Stimulated activated CD4-positive, alpha-beta T cell treated with anti-CD3 and anti-CD28 coated beads, Interleukin-1b, Interleukin-23, amount 100 ng/mL, for 4 hours (primary cell): Measurements from ENCODE around the gene GNMT.
"Not testable (repeated sequence)": the region's sequence is repeated elsewhere in the genome, so short reads cannot be mapped to it uniquely, and the experiment has no call there.

Experiments used
- DNase-seq, 2 donors: peaks; one replicate each; pipeline ENCODE4 v3.0.0-alpha.2; 2020; ENCODE audit warnings: low read depth in 2 of 2

Gene GNMT

GRCh38 chr6:42974919-42975505 is 14.5 kb downstream of the GNMT start:
- no peak for DNase-seq

- DNase-seq = no peak
Measured at GRCh38 chr6:42978487-42978838, 17.9 kb downstream of the GNMT start.

GRCh38 chr6:42978839-42979522 is 18.4 kb downstream of the GNMT start, which contains the start of gene PEX6:
PEX6 (minus strand) TSS chr6:42979181; CDS start chr6:42979150, 31 bp downstream.
- peak; percentile 84 to 89 for DNase-seq

GRCh38 chr6:42979523-42980177 is 19.1 kb downstream of the GNMT start:
- no peak for DNase-seq

GRCh38 chr6:42981836-42982235 is 21.3 kb downstream of the GNMT start:
- DNase-seq = no peak

GRCh38 chr6:42984001-42984923 is 23.7 kb downstream of the GNMT start, which contains the start of gene PPP2R5D:
PPP2R5D (plus strand) TSS chr6:42984570; CDS start chr6:42984678, 108 bp downstream.
- DNase-seq = peak; percentile 87 to 95

- DNase-seq = no peak
Measured at GRCh38 chr6:42984924-42985475, 24.4 kb downstream of the GNMT start.

GRCh38 chr6:42987533-42988451 is 27.2 kb downstream of the GNMT start:
- DNase-seq = no peak

- DNase-seq = no peak
Measured at GRCh38 chr6:42988486-42989020, 28.0 kb downstream of the GNMT start.

GRCh38 chr6:42989923-42990322 is 29.4 kb downstream of the GNMT start:
- no peak for DNase-seq

GRCh38 chr6:42993445-42993844 is 32.9 kb downstream of the GNMT start:
- DNase-seq = no peak

- DNase-seq = no peak
Measured at GRCh38 chr6:42996513-42996912, 36.0 kb downstream of the GNMT start.

- DNase-seq = not testable (repeated sequence)
Measured at GRCh38 chr6:42998205-42998604, 37.7 kb downstream of the GNMT start.

GRCh38 chr6:43001843-43002242 is 41.3 kb downstream of the GNMT start:
- no peak for DNase-seq

- no peak for DNase-seq
Measured at GRCh38 chr6:43005844-43006243, 45.3 kb downstream of the GNMT start.

- DNase-seq = no peak
Measured at GRCh38 chr6:43006251-43006650, 45.7 kb downstream of the GNMT start.

- no peak for DNase-seq
Measured at GRCh38 chr6:43007126-43007525, 46.6 kb downstream of the GNMT start.

- DNase-seq = peak; percentile 25 to 33
Measured at GRCh38 chr6:43009124-43009523, 48.6 kb downstream of the GNMT start.

GRCh38 chr6:43011207-43011606 is 50.7 kb downstream of the GNMT start:
- no peak for DNase-seq

- DNase-seq = no peak
Measured at GRCh38 chr6:43012364-43012763, 51.8 kb downstream of the GNMT start.
